HCT116 (cell line): Measurements from ENCODE around the gene SCN10A.

Experiments used
- CTCF ChIP-seq, 3 experiments: fragments of 200-600 bp in 1 of 3; sonication (generic) in 1 of 3; IDR thresholded peaks in 2 of 3; conservative IDR thresholded peaks in 1 of 3; 2 replicates each; pipeline ENCODE4 v1.5.1; 2012 to 2017; ENCODE audit warnings: low read depth in 2 of 3, low read length in 2 of 3, antibody characterized with exemption in 1 of 3, borderline replicate concordance in 1 of 3, control low read depth in 1 of 3, mild to moderate bottlenecking in 1 of 3, mixed read lengths in 1 of 3, mixed run types in 1 of 3, moderate library complexity in 1 of 3; ENCODE audit not compliant: insufficient read depth in 1 of 3
- SRF ChIP-seq: IDR thresholded peaks from 2 replicates; pipeline ENCODE4 v1.6.1; 2012; ENCODE audit warnings: low read depth

- TF ChIP-seq CTCF (IDR thresholded peaks at IDR 0.05 in 2 of 3, conservative IDR thresholded peaks at IDR 0.05 in 1 of 3; ENCODE audit: borderline replicate concordance in 1 of 3, insufficient read depth in 1 of 3, low read depth in 2 of 3, low read length in 2 of 3): no peak
- TF ChIP-seq SRF: no peak
These were observed 8.3 kb upstream of the SCN10A start for GRCh38 chr3:38824349-38824748.
